Measurements from ENCODE around the gene NAXD.
"Not testable (repeated sequence)": the region's sequence is repeated elsewhere in the genome, so short reads cannot be mapped to it uniquely, and the experiment has no call there.

Gene NAXD

GRCh38 chr13:110663491-110663890 lies 48.1 kb downstream of the NAXD start:
- H3K4me3 ChIP-seq (replicated peaks; ENCODE audit: low read depth, low read length) = no peak overlapping the region
- no peak for DNase-seq (ENCODE audit: extremely low read depth, low read depth)
- TF ChIP-seq, protein P1, sequence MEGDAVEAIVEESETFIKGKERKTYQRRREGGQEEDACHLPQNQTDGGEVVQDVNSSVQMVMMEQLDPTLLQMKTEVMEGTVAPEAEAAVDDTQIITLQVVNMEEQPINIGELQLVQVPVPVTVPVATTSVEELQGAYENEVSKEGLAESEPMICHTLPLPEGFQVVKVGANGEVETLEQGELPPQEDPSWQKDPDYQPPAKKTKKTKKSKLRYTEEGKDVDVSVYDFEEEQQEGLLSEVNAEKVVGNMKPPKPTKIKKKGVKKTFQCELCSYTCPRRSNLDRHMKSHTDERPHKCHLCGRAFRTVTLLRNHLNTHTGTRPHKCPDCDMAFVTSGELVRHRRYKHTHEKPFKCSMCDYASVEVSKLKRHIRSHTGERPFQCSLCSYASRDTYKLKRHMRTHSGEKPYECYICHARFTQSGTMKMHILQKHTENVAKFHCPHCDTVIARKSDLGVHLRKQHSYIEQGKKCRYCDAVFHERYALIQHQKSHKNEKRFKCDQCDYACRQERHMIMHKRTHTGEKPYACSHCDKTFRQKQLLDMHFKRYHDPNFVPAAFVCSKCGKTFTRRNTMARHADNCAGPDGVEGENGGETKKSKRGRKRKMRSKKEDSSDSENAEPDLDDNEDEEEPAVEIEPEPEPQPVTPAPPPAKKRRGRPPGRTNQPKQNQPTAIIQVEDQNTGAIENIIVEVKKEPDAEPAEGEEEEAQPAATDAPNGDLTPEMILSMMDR (IDR thresholded peaks at IDR 0.05; ENCODE audit: low read depth, low read length, missing control alignments) = no peak

DNA sequence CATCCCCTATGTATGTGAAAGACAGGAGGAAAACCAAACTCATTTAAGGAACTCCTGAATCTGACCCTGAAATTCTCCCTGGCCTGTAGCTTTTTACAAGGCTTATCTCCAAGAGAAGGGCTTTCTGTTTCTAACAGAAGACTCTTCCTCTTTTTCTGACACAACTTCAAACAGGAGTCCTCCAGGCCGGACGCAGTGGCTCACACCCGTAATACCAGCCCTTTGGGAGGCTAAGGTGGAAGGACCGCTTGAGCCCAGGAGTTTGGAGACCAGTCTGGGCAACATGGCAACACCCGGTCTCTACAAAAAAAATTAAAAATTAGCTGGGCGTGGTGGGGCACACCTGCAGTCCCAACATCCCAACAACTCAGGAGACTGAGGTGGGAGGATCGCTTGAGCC lies 48.7 kb downstream of the NAXD start:
- no peak for DNase-seq (ENCODE audit: extremely low read depth, low read depth)
- TF ChIP-seq, protein P1 (IDR thresholded peaks at IDR 0.05; ENCODE audit: low read depth, low read length, missing control alignments) = no peak
- no peak overlapping the region for H3K4me3 ChIP-seq (replicated peaks; ENCODE audit: low read depth, low read length)

GRCh38 chr13:110664673-110665072 lies 49.3 kb downstream of the NAXD start:
- no peak overlapping the region for H3K4me3 ChIP-seq (replicated peaks; ENCODE audit: low read depth, low read length)
- TF ChIP-seq, protein P1 (IDR thresholded peaks at IDR 0.05; ENCODE audit: low read depth, low read length, missing control alignments) = no peak
- DNase-seq (ENCODE audit: extremely low read depth, low read depth) = no peak

- DNase-seq (ENCODE audit: extremely low read depth, low read depth) = no peak
- TF ChIP-seq, protein P1 (IDR thresholded peaks at IDR 0.05; ENCODE audit: low read depth, low read length, missing control alignments) = no peak
- H3K4me3 ChIP-seq (replicated peaks; ENCODE audit: low read depth, low read length) = no peak overlapping the region
Observed at GRCh38 chr13:110665491-110666254, 50.3 kb downstream of the NAXD start.

- no peak for DNase-seq (ENCODE audit: extremely low read depth, low read depth)
- H3K4me3 ChIP-seq (replicated peaks; ENCODE audit: low read depth, low read length) = no peak overlapping the region
- TF ChIP-seq, protein P1 (IDR thresholded peaks at IDR 0.05; ENCODE audit: low read depth, low read length, missing control alignments) = no peak
Observed at GRCh38 chr13:110666255-110666533, 50.8 kb downstream of the NAXD start.

DNA sequence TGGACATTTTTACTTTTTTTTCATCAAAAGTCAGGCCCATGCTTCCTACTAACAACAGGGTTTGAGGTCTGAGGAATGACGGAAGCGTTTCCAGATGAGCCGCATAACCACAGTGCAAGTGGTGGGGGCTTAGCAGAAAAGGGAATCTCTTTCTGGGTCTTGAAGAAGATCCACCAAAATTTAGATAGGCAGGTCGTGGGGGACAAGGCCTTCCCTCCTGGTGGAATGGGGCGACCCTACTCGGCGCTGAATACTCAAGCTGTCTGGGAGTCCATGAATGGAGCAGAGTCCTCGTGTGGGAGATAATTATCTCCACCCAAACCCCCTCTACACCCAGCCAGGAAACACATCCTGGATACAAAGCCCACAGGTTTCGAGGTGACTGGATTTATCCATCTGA lies 53.7 kb downstream of the NAXD start:
- no peak overlapping the region for H3K4me3 ChIP-seq (replicated peaks; ENCODE audit: low read depth, low read length)
- TF ChIP-seq, protein P1 (IDR thresholded peaks at IDR 0.05; ENCODE audit: low read depth, low read length, missing control alignments) = no peak
- no peak for DNase-seq (ENCODE audit: extremely low read depth, low read depth)

- DNase-seq (ENCODE audit: extremely low read depth, low read depth); H3K4me3 ChIP-seq (replicated peaks; ENCODE audit: low read depth, low read length): not testable (repeated sequence)
Observed at GRCh38 chr13:110669814-110670213, 54.5 kb downstream of the NAXD start.

Measured in HFF-Myc (cell line).